Thoracic aorta (tissue), 2 donors: ENCODE data around the gene TMA16. TPM values are rescaled to one million over a fixed set of nuclear protein-coding genes. Genes with fewer than 3 reads are reported as not detected.

Experiments
- ATAC-seq: fragments of 150-250 bp; one replicate; pipeline ENCODE4 v1.8.0; 2017; ENCODE audit warnings: low read depth; ENCODE audit not compliant: insufficient number of reproducible peaks, low FRiP score
- DNase-seq: peaks from one replicate; pipeline ENCODE4 v3.0.0-alpha.2; 2020; ENCODE audit warnings: low spot score
- H3K27ac ChIP-seq, 2 donors: fragments of 200-600 bp; sonication (generic); 1 replicate in 1 of 2; 2 replicates in 1 of 2; pipeline ENCODE4 v1.5.1; 2016; ENCODE audit warnings: mild to moderate bottlenecking in 2 of 2, moderate library complexity in 2 of 2
- H3K27me3 ChIP-seq: fragments of 200-600 bp; sonication (generic); replicated peaks from 2 replicates; pipeline ENCODE4 v1.6.0; 2016; ENCODE audit warnings: mild to moderate bottlenecking; ENCODE audit not compliant: insufficient read depth
- H3K36me3 ChIP-seq: fragments of 200-600 bp; sonication (generic); one replicate; pipeline ENCODE4 v1.5.1; 2016
- H3K4me1 ChIP-seq, 2 donors: fragments of 200-600 bp; sonication (generic); 1 replicate in 1 of 2; 2 replicates in 1 of 2; pipeline versions ENCODE4 v1.5.1 to v1.6.0; 2016; ENCODE audit warnings: low read depth in 2 of 2, mild to moderate bottlenecking in 1 of 2; ENCODE audit not compliant: control insufficient read depth in 1 of 2
- H3K4me3 ChIP-seq: fragments of 200-600 bp; sonication (generic); 2 replicates; pipeline ENCODE4 v1.5.1; 2016; ENCODE audit warnings: mild to moderate bottlenecking
- H3K9me3 ChIP-seq: fragments of 200-600 bp; sonication (generic); 2 replicates; pipeline ENCODE4 v1.5.1; 2016
- total RNA-seq, 2 donors: library from RNA; depleted of rRNA; stranded (reverse); fragments of >200 nt; gene quantifications; one replicate each; pipeline versions ENCODE4 v1.1.0 to v1.2.3, GENCODE V29; 2016
- TF ChIP-seq, protein P1 (sequence below): fragments of 200-600 bp; sonication (generic); IDR thresholded peaks from one replicate; pipeline ENCODE4 v1.5.1; 2019; ENCODE audit warnings: antibody characterized with exemption

TMA16 gene
- total RNA-seq, 2 donors from 2014 or later, result 13.7 to 36.5 TPM

DNA sequence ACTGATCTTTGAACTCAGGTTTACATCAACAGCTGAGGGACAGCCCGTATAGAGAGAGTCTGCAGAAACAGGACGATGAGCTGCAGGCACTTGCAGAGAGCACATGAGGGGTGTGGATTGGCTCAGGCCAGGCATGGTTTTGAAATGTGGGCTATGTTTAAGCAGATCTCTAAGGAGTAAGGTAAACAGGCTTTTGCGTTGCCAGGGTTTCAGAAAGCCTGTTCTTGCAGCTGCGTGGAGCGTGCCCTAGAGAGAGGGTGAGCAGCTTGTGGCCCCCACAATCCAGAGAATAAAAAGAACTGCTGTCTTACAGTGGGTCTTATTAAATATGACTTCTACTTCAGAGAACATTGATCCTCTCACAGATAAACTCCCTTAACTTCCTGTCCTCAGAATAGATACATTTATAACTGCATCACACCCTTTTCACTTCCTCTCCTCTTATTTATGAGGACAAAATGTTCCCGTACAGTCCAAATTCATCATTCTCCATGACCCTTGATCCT lies 64.1 kb downstream of the TMA16 start:
- TF ChIP-seq, protein P1, sequence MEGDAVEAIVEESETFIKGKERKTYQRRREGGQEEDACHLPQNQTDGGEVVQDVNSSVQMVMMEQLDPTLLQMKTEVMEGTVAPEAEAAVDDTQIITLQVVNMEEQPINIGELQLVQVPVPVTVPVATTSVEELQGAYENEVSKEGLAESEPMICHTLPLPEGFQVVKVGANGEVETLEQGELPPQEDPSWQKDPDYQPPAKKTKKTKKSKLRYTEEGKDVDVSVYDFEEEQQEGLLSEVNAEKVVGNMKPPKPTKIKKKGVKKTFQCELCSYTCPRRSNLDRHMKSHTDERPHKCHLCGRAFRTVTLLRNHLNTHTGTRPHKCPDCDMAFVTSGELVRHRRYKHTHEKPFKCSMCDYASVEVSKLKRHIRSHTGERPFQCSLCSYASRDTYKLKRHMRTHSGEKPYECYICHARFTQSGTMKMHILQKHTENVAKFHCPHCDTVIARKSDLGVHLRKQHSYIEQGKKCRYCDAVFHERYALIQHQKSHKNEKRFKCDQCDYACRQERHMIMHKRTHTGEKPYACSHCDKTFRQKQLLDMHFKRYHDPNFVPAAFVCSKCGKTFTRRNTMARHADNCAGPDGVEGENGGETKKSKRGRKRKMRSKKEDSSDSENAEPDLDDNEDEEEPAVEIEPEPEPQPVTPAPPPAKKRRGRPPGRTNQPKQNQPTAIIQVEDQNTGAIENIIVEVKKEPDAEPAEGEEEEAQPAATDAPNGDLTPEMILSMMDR, result no peak
- H3K36me3 ChIP-seq, result no peaks in the 10 kb centered on the region
- DNase-seq, result no peak
- H3K27ac ChIP-seq, result no peak overlapping the region
- H3K4me3 ChIP-seq, result no peak overlapping the region
- ATAC-seq, result no peak
- no peaks in the 10 kb centered on the region for H3K27me3 ChIP-seq
- no peaks in the 10 kb centered on the region for H3K4me1 ChIP-seq
- no peaks in the 10 kb centered on the region for H3K9me3 ChIP-seq

DNA sequence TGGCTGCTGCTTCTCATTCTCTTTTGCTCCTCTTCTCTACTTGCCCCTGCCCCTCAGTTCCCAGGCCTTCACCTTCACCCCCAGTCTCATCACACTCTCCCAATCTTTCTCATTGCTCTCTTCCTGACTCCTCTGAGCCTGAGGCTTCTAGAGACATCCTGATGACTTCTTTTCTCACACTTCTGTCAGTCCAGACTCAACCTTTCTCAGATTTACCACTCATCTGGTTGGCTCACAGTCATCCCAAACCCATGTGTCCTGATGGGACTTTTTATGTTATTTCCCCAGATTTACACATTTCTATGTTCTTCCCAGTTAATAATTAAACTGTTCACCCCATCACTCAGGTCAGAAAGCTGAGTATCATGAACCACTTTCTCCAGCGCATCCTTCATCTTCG lies 68.0 kb downstream of the TMA16 start:
- no peak for DNase-seq

DNA sequence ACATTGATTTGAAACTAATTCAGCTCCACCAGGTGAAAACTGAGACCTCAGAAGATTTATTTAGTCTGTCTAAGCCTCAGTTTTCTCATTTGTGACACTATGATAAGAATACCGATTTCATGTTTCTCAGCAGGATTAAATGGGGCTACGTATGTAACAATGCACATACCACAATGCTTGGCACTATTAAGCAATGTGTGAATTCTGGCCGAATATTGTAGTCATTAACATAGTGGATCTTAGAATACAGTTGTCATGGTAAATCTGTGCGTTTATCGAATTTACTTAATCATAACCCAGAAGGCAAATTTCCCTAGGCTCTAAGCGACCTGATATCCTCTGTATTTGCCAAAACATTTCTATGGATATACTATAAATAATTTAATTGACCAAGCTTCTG lies 69.1 kb downstream of the TMA16 start:
- Histone ChIP-seq H3K4me1 (no peaks in the 10 kb centered on the region), H3K36me3 (no peaks in the 10 kb centered on the region), H3K27ac (no peak overlapping the region), H3K27me3 (no peaks in the 10 kb centered on the region), H3K9me3 (no peaks in the 10 kb centered on the region), H3K4me3 (no peak overlapping the region)
- TF ChIP-seq, protein P1, result no peak
- no peak for DNase-seq
- no peak for ATAC-seq

More for the DNA sequence above, 68.0 kb downstream of the TMA16 start:
- Histone ChIP-seq H3K9me3 (no peaks in the 10 kb centered on the region), H3K27me3 (no peaks in the 10 kb centered on the region), H3K27ac (no peak overlapping the region), H3K4me1 (no peaks in the 10 kb centered on the region), H3K4me3 (no peak overlapping the region), H3K36me3 (no peaks in the 10 kb centered on the region)
- TF ChIP-seq, protein P1, result no peak
- ATAC-seq, result no peak

DNA sequence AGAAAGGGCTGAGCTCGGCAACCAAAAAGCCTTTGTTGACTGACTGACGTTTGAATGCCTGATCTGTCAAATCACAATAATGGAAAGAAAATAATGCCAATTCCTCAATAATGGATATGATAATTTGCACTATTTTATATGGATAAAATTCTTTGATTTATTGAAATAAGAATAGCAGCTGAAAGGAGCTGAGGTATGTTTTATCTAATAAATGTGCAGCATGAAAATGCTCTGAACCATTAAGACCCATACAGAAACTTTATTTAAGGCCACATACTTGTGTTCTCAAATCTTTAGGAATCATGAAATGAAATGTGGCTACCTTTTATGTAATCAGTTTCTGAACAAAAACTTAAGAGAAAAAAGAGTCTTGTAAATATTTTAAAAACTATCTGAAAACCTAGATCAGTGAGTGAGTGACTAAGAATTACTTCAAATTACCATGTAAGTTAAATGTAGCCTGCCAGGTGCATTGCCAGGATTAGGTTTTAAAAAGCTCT lies 69.8 kb downstream of the TMA16 start:
- TF ChIP-seq, protein P1, result no peak
- Histone ChIP-seq H3K27ac (no peak overlapping the region), H3K4me3 (no peak overlapping the region), H3K36me3 (no peaks in the 10 kb centered on the region), H3K27me3 (no peaks in the 10 kb centered on the region), H3K9me3 (no peaks in the 10 kb centered on the region), H3K4me1 (no peaks in the 10 kb centered on the region)
- DNase-seq (no peak), ATAC-seq (no peak)

DNA sequence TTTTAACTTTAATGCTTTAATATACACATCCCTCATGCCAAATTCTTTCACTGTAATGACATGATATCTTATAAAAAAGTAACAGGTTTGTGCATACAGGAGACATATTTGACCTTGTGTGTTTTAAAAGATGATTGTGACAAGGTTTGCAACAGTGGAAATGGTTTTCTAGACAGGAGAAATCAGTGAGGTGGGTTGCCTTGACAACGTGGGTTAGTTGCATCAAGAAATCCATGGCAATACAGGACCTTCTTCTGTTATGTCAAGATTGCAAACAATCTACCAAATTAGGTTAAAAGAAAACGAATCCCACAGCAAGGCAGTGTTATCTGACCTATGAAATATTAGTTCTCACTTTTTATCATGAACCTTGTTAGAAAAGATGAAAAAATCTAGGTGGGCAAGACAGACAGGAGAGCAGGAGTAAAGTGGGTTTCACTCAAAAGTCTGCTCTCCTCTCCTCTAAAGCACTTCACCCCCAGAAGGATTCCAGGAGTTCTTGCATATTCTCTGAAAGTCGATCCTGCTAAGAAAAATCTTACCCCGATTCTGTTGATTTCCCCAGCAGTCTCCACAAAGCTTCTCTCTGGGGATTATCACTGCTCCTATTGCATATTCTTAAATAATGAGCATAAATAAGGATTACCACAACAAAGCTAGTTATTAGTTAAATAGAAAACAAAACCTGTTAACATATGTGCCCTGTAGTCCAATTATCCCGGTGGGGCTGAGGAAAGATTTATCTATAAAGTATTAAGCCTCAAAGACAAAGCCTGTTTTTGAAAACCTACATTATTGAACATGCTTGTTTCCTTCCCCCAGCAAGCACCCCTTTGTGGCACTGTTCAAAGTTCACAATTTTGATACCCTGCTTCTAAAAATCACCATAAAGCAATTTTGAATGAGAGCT lies 71.0 kb downstream of the TMA16 start:
- Histone ChIP-seq H3K27me3 (no peaks in the 10 kb centered on the region), H3K4me3 (no peak overlapping the region), H3K36me3 (no peaks in the 10 kb centered on the region), H3K27ac (no peak overlapping the region), H3K9me3 (no peaks in the 10 kb centered on the region), H3K4me1 (no peaks in the 10 kb centered on the region)
- DNase-seq, result no peak
- no peak for ATAC-seq
- TF ChIP-seq, protein P1, result no peak
